HG02678 (cell line): Measurements from ENCODE around the gene LRP6.
"Not testable (repeated sequence)": the region's sequence is repeated elsewhere in the genome, so short reads cannot be mapped to it uniquely, and the experiment has no call there.

Source experiments
- ATAC-seq: cut with Tn5 transposase; IDR thresholded peaks from one replicate; pipeline ENCODE4 v1.9.1; 2021; ENCODE audit warnings: mild to moderate bottlenecking, moderate library complexity; ENCODE audit not compliant: unreplicated experiment

LRP6 gene

DNA sequence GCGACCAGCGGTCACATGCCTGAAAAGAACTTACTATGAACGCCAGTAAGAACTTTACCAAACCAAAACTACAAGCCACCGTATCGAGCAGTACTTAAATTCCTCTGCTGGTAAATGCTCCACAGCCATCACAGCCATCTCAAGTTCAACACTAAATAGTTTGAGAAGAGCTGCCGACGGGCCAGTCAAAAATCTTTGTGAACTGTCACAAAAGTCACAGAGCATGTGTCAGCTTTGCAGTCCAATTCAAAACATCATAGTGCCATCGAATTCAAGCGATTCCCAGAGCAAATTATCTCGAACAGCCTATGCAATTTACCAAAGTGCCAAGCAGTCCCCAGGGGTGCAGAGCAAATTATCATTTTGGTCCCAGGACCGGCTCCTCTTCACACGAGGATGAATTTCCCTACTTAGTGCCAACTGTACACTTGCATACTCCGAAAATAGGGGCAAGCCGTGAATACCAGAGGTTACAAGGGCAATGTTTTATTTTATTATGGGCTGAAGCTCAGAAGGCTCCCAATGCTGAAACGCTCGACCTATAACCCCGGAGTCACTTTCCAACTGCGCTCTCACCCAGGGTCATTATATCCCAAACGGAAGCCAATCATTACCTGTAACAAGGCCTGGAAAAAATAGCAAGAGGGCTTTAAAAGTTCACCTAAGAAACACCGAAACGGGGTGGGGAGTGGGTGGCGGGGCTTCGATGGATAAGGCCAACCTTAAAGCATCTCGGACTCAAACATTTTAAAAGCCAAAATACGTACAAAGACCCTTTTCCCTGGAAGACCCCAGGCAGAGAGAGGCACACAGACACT is 1.1 kb downstream of the LRP6 start:
- no peak for ATAC-seq

DNA sequence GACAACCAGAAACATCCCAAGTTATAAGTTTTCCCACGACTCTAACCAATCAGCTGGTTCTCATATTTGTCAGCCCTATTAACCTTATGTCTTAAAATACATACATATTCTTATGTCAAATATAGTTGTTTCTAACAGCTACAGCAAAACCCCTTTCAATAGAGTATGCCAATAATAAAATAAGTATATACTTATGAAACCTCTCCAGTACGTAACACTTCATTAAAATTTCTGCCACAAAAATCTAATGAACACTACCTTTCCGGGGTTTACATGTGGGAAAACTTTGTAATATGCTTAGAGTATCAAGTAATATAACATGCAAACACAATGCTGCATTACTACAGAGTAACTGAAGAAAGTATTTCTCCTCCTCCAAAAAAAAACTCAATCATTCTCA is 1.8 kb downstream of the LRP6 start:
- ATAC-seq = no peak

DNA sequence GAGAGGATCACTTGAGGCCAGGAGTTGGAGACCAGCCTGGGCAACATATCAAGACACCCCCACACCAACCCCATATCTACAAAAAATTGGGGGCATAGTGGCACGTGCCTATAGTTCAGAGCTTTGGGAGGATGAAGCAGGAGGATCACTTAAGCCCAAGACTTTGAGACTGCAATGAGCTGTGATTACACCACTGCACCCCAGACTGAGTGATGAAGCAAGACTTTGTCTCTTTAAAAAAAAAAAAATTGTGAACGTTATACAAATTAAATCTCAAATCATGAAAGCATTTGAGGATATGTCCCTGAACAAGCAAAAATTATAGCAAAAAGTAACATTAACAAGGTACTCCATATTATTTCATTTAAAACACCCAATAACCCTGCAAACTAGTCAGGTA is 2.9 kb downstream of the LRP6 start:
- no peak for ATAC-seq

DNA sequence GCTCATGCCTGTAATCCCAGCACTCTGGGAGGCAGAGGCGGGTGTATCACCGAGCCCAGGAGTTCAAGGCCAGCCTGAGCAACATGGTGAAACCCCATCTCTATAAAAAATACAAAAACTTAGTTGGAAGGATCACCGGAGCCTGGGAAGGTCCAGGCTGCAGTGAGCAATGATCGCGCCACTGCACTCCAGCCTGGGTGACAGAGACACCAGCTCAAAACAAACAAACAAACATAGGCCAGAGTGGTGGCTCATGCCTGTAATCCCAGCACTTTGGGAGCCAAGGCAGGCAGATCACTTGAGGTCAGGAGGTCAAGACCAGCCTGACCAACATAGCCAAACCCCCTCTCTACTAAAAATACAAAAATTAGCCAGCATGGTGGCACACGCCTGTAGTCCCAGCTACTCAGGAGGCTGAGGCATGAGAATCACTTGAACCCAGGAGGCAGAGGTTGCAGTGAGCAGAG is 10.5 kb downstream of the LRP6 start:
- not testable (repeated sequence) for ATAC-seq

DNA sequence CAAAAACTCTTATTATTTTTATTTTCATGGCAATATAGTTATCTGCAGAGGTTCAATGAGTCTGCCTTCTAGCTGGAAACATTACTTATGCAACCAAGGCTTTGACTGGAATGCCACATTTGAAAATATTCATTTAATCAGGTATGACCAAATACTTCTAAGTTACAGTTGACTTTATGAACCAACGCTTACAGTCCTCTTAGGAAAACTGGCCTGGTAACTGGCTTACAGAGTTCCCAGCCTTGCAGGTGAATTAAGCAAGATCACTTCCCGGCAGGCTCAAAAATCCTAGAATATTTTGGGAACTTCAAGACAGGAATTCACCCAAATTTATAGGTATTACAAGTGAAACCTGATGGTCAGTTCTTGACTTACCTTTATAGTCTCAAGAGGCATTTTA is 12.3 kb downstream of the LRP6 start:
- no peak for ATAC-seq

DNA sequence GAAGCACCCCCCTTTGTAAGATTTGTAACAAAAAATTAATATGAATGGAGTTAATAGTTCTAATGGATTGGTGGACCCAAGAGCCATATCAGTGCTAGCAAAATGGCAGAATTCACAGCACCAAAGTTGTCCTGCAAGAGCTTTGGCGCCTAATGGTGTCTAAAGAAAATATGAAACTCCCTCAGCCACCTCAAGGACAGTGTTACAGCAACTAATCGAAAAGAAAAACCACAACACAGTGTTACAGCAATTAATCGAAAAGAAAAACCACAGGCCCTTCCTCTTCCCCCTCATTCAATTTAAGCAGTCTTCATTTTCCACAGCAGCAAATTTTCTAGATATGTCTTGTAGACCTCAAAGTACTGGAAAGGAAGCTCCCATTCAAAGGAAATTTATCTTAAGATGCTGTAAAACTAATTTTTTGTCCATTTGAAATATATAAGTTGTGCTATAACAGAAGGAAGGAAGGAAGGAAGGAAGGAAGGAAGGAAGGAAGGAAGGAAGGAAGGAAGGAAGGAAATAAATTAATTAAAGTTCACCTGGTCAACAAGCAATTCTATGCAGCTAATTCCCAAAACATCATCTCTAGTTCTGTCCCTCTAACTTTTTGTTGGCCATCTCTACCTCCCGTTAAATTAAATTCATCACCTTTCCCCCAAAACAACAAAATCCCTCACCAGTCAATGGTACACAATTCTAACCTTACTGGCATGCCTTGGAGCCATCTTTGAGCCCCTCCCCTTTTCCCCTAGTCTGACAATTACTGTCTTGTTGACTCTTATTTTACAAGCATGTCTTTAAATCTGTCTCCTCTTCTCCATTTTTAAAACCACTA is 17.4 kb downstream of the LRP6 start:
- ATAC-seq = no peak

DNA sequence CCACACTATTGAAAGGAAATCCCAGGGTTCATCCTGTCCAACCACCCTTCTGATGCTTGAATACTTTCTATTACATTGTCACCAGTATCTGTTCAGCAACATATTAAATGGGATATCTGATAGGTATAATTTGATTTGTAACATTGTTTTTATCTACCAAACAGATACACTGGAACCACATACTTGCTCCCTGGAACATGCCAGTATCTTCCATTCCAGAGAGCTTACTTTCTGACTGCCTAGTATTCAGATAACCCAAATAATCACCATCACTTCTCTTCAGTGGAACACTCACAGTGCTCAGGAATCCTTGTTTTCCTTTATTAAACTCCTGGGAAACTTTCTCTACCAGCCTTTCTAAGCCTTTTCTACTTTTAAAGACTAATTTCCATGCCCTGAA is 19.3 kb downstream of the LRP6 start:
- ATAC-seq = no peak

DNA sequence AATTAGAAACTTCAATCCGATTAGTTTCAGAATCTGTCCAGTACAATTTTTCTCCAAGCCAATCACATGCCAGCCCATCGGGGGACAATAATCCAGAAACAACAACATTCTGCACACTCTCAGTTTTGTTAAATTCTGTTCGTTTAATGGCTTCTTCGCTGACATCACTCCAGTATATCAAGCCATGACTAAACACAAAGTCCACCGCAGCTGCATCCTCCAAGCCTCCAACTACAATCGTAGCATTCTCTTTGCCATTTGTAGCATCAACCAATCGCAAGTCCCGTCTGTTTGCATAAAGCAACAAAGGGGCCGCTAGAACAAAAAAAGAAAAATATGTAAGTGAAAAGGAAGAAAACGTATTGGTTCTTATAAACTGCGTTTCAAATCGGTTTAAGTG is 22.5 kb downstream of the LRP6 start:
- no peak for ATAC-seq

DNA sequence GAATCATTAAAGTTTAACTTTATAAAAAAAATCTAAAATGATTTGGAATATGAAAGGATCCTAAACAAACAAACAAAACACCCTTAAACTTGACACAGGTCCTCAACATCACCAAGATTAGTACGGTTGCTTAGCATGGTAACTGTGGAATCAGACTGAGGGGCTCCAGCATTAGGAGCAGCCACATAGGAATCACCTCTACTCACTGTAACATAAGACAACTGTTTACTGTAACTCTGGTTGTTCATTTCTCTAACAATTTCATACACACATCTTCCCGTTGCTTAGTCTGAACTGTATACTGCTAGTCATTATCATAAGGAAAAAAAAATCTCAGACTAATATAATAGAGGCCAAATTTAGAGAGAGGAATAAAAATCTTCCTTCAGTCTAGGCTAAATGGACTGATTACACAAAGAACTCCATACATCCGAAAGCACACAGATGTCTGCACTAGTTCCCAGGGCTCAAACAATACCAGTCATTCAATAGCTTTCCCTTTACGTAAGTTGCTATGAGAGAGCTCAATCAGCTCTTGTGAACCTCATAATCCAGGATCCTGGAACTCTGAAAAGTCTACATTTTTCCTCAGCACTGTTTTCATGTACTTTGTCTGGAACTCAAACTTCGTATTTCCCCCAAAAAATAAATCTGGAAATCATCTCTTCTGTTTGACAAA is 26.0 kb downstream of the LRP6 start:
- ATAC-seq = no peak

DNA sequence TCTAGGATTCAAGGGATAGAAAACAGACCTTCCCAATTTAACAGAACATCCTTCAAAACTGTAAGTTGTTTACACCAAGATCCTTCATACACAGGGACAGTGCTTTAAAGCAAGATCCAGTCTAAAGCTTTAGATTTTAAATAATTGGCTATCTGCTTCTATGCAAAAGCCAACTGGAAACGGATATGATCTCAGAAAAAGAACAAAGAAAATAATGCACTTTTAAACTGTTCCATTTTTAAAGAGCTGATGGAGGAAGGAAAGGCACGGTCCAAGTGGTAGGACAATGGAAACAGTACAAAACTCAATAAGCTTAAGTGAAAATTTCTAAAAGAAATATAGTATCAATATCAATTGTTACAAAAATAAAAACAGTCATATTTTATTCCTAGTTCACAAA is 27.7 kb downstream of the LRP6 start:
- no peak for ATAC-seq

DNA sequence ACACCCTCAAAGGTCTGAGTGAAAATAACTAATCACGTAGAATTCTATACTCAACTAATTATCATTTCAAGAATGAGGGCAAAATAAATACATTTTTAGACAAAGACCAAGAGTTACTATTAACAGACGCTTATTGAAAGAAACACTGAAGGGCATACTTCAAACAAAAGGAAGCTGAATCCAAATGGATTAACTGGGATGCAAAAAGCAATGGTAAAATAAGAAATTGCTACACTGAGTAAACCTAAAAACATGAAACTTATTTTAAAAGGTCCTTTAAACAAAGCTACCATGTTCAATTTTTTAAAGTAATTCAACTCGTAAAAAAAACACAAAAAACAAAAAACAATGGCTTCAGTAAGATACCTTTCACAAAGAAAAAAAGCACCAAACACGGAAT is 28.2 kb downstream of the LRP6 start:
- ATAC-seq = no peak

DNA sequence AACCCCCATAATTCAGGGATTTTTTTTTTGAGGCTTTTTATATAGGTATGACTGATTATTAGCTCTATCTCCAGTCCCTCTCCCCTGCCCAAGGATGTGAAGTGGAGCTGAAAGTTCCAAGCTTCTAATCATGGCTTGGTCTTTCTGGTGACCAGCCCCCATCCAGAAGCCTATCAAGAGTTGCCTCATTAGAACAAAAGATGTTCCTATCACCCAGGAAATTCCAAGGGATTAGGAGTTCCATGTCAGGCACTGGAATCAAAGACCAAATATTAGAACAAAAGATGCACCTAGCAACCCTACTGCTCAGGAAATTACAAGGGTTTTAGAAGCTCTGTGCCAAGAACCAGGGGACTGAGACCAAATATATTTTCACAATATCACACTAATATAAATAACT is 29.9 kb downstream of the LRP6 start:
- ATAC-seq = no peak

DNA sequence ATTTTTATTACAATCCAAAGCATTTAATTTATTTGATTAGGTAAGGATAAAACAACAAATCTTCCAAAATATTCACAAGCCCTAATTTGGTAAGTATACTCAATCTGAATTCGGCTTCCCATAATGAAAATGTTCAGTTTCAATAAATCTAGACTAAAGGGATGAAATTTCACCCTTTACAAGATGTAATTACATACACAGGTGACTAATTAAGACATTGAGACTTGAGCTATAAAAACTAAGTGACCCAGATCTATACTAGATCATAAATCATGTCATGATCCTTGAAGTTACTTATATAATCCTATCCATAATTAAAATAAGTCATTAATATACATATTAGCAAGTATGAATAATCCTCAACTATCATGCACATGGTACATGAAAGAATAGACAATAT is 36.6 kb downstream of the LRP6 start:
- ATAC-seq = no peak

DNA sequence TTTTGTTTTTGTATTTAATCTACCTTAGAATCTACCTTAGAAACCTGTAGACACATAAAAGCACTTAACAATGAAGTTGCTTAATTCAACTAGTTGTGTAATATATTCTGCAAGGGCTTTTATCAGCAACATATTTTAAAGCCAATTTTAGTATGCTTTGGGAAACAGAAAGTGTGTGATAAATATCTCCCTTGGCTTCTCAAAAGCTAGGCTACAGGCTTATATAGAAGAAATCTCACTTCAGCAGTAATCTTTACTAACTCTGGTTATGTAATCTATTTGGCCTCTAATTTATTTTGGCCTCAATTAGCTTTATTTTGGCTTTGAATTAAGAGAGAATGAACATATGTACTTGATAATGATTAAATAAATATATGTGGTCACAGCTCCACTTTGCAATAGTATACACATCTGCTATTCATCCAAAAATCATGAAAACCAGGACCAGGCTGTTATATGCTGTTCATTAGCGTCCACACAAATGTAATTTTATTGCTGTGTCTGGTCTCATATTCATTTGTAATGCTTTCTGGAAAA is 37.2 kb downstream of the LRP6 start:
- no peak for ATAC-seq

DNA sequence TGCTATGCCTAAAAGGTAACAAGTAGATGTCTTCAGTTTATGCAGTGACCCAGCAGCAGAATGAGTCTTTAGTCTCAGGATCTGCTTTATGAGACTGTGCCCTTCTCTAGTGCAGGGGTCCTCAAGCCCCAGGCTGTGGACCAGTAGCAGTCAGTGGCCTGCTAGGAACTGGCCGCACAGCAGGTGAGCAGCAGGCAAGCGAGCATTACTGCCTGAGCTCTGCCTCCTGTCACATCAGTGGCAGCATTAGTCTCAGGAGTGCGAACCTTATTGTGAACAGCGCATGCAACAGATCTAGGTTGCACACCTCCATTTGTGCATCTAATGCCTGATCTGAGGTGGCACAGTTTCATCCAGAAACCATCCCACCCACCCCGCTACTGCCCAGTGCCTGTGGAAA is 38.4 kb downstream of the LRP6 start:
- no peak for ATAC-seq

DNA sequence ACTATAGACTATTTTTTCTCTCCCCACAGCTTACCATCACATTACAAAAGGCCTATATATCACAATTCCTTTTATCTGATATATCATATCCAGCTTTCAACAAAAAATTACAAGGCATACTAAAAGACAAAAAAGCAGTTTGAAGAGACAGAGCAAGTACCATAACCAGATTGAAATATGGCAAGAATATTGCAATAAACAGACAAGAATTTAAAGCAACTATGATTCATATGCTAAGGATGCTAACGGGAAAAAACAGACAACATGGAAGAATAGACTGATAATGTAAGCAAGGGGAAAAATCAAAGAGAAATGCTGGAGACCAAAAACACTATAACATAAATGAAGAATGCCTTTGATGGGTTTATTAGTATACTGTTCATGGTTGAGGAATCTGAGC is 40.7 kb downstream of the LRP6 start:
- no peak for ATAC-seq

DNA sequence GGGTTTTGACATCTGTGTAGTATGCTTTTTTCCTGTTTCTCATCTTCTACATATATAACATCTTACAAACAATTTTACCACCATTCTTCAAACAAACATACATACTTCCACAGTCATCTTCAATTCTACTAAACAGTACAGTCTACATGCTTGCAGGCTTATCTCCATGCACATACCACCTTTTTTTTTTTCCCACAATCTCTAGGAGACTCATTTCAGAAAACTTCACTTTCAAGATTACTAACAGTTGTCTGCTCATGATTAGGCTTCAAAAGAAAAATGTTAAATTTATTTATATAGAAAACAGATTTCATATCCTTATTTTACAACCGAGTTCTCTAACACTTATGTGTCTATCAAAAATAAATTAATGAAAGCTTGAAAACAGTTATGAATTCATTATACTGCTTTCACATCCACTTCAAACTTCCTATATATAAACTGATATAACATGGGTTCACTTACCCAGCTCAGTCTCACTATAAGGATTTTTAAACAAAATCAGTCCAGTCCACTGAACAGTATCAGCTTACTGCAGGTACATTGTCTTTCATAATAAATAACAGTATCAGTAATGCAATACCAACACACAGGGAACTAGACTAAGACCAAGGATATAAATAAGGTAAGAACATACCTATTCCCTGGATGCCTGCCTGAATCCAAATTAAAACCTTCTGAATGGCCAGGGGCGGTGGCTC is 42.5 kb downstream of the LRP6 start:
- ATAC-seq = no peak

DNA sequence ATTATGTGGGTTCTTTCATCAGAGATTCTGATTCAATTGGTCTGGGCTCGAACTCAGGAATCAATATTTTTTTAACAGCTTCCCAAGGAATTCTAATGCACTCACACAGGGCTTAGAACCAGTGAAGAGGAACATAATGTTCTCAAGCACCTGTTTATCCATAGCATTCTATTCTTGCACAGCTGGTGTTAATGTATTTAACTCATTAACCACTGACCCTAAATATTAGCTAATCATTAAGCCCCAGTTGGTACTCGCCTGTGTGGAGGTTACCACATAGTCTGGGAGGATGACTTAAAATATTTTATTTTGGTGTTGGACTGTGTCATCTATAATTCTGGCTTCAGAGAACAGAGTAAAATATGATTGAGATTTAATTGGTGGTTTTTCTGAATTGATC is 45.3 kb downstream of the LRP6 start:
- no peak for ATAC-seq

DNA sequence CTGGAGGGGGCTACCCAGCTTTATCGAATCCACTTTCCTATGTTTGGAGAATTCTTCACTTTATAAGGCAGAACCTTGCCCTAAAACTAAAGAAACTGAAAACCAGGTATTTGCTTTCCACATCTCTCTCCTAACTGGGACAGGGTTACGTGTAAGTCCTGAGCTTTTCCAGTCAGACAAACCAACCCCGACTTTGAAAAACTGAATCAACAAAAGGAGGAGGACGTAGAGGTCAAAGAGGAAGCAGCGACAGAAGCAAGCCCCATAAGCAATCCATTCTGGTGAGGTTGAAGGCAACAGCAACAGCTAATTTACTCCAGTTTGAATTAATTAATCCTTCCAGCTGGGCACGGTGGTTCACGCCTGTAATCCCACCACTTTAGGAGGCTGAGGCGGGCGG is 47.2 kb downstream of the LRP6 start:
- no peak for ATAC-seq

DNA sequence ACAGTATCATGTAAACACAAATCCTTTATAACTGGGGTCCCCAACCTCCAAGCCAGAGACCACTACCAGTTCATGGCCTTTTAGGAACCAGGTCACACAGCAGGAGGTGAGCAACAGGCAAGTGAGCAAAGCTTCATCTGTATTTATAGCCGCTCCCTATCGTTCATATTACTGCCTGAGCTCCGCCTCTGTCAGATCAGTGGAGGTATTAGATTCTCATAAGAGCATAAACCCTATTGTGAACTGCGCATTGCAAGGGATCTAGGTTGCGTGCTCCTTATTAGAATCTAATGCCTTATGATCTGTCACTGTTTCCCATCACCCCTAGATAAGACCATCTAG is 49.9 kb downstream of the LRP6 start:
- ATAC-seq = no peak
